Karpas-422 (cell line): Measurements from ENCODE around the gene NPRL2. TPM values are rescaled to one million over a fixed set of nuclear protein-coding genes. Genes with fewer than 3 reads are reported as not detected.
A peak's percentile ranks its signal among the peaks of the same experiment; 100 is the strongest.

Source experiments
- DNase-seq: peaks from one replicate; pipeline ENCODE4 v3.0.0-alpha.2; 2015
- H2AFZ ChIP-seq: fragments of 200-600 bp; sonication (generic); 2 replicates; pipeline ENCODE4 v1.6.1; 2014; ENCODE audit warnings: antibody characterized with exemption, low read length, mixed read lengths
- H3K27ac ChIP-seq: fragments of 200-600 bp; sonication (generic); 2 replicates; pipeline ENCODE4 v1.5.1; 2014; ENCODE audit warnings: mild to moderate bottlenecking, low read length, moderate library complexity
- H3K27me3 ChIP-seq: fragments of 200-600 bp; sonication (generic); 2 replicates; pipeline ENCODE4 v1.6.1; 2014; ENCODE audit warnings: low read length, mixed read lengths
- H3K36me3 ChIP-seq: fragments of 200-600 bp; sonication (generic); 2 replicates; pipeline ENCODE4 v1.6.1; 2014; ENCODE audit warnings: low read length, mixed read lengths; ENCODE audit not compliant: insufficient read depth
- H3K4me1 ChIP-seq: fragments of 200-600 bp; sonication (generic); 2 replicates; pipeline ENCODE4 v1.6.1; 2014; ENCODE audit warnings: mild to moderate bottlenecking, low read length, mixed read lengths
- H3K4me2 ChIP-seq: fragments of 200-600 bp; sonication (generic); 2 replicates; pipeline ENCODE4 v1.6.1; 2014; ENCODE audit warnings: low read length, low read depth, mild to moderate bottlenecking; ENCODE audit not compliant: poor library complexity, severe bottlenecking
- H3K4me3 ChIP-seq: fragments of 200-600 bp; sonication (generic); 2 replicates; pipeline ENCODE4 v1.5.1; 2014; ENCODE audit warnings: mild to moderate bottlenecking, antibody characterized with exemption, low read length, mixed read lengths
- H3K79me2 ChIP-seq: fragments of 200-600 bp; sonication (generic); 2 replicates; pipeline ENCODE4 v1.6.1; 2014; ENCODE audit warnings: mild to moderate bottlenecking, low read length, mixed read lengths
- H3K9ac ChIP-seq: fragments of 200-600 bp; sonication (generic); 2 replicates; pipeline ENCODE4 v1.6.0; 2014; ENCODE audit warnings: low read length
- H3K9me2 ChIP-seq: fragments of 200-600 bp; sonication (generic), shearing (Covaris generic); replicated peaks from 2 replicates; pipeline ENCODE4 v1.6.0; 2014; ENCODE audit warnings: mild to moderate bottlenecking, low read length, moderate library complexity; ENCODE audit not compliant: insufficient read depth
- H3K9me3 ChIP-seq: fragments of 300-700, 200-600 bp; sonication (generic); 2 replicates; pipeline ENCODE4 v1.6.1; 2014; ENCODE audit warnings: low read length, mixed read lengths
- H4K20me1 ChIP-seq: fragments of 200-600 bp; sonication (generic); 2 replicates; pipeline ENCODE4 v1.6.1; 2014; ENCODE audit warnings: mild to moderate bottlenecking, antibody characterized with exemption, low read length, low read depth; ENCODE audit not compliant: insufficient read depth
- total RNA-seq: library from RNA; depleted of rRNA; stranded (reverse); fragments of >200 nt; shearing (Covaris generic); gene quantifications from 2 replicates; pipeline ENCODE4 v1.2.3, GENCODE V29; 2014; ENCODE audit warnings: low replicate concordance

The NPRL2 gene
- total RNA-seq, 1 experiment from 2014 or later: 71.1 TPM

GRCh38 chr3:50321336-50322114 lies 29.1 kb downstream of the NPRL2 start:
- Histone ChIP-seq H2AFZ (peak overlapping the region; percentile 59; the same call in 1 of the 2 replicates), H3K27me3 (no peaks in the 10 kb centered on the region), H3K4me1 (peaks cover 26% of the 10 kb centered on the region), H3K9me3 (no peaks in the 10 kb centered on the region), H3K9me2 (no peaks in the 10 kb centered on the region), H3K4me2 (peak overlapping the region; percentile 92), H3K36me3 (peaks cover 9% of the 10 kb centered on the region; the same call in 1 of the 2 replicates), H4K20me1 (no peaks in the 10 kb centered on the region; the same call in 1 of the 2 replicates), H3K27ac (peak overlapping the region; percentile 67), H3K9ac (peak overlapping the region; percentile 91), H3K79me2 (peaks cover 27% of the 10 kb centered on the region), H3K4me3 (peak overlapping the region; percentile 89)
- peak; percentile 94 for DNase-seq

- Histone ChIP-seq H3K9me2 (no peaks in the 10 kb centered on the region), H3K27me3 (no peaks in the 10 kb centered on the region), H3K9me3 (no peaks in the 10 kb centered on the region), H3K36me3 (peaks cover 6% of the 10 kb centered on the region; the same call in 1 of the 2 replicates), H3K4me3 (peak overlapping the region; percentile 89), H4K20me1 (no peaks in the 10 kb centered on the region; the same call in 1 of the 2 replicates), H3K9ac (peak overlapping the region; percentile 91), H3K4me1 (peaks cover 21% of the 10 kb centered on the region), H3K4me2 (peak overlapping the region; percentile 92), H2AFZ (no peak overlapping the region), H3K27ac (peak overlapping the region; percentile 67; the same call in 1 of the 2 replicates), H3K79me2 (peaks cover 22% of the 10 kb centered on the region)
- DNase-seq: peak; percentile 86
Observed at GRCh38 chr3:50320853-50321335, 29.7 kb downstream of the NPRL2 start.

- no peak for DNase-seq
- Histone ChIP-seq H3K9me3 (no peaks in the 10 kb centered on the region), H3K27ac (0 out of 2 replicates have a peak overlapping the region, but pooled peaks have one; percentile 15)
Observed at GRCh38 chr3:50319894-50320625, 30.5 kb downstream of the NPRL2 start.

GRCh38 chr3:50319181-50319893 lies 31.2 kb downstream of the NPRL2 start:
- no peak overlapping the region for H2AFZ ChIP-seq
- no peaks in the 10 kb centered on the region for H3K9me3 ChIP-seq
- no peak overlapping the region for H3K4me2 ChIP-seq
- H3K79me2 ChIP-seq: peaks cover 22% of the 10 kb centered on the region
- no peak for DNase-seq
- H3K36me3 ChIP-seq: peaks cover 6% of the 10 kb centered on the region; the same call in 1 of the 2 replicates
- H3K27ac ChIP-seq: no peak overlapping the region
- H3K4me1 ChIP-seq: peaks cover 21% of the 10 kb centered on the region
- no peak overlapping the region; the same call in 1 of the 2 replicates for H3K4me3 ChIP-seq
- H3K9me2 ChIP-seq: no peaks in the 10 kb centered on the region
- H3K9ac ChIP-seq: no peak overlapping the region
- no peaks in the 10 kb centered on the region; the same call in 1 of the 2 replicates for H4K20me1 ChIP-seq
- H3K27me3 ChIP-seq: no peaks in the 10 kb centered on the region

More at GRCh38 chr3:50319894-50320625, 30.5 kb downstream of the NPRL2 start:
- Histone ChIP-seq H3K79me2 (peaks cover 22% of the 10 kb centered on the region), H4K20me1 (no peaks in the 10 kb centered on the region; the same call in 1 of the 2 replicates), H3K27me3 (no peaks in the 10 kb centered on the region), H2AFZ (no peak overlapping the region), H3K36me3 (peaks cover 6% of the 10 kb centered on the region; the same call in 1 of the 2 replicates), H3K9me2 (no peaks in the 10 kb centered on the region), H3K9ac (peak overlapping the region; percentile 91), H3K4me2 (peak overlapping the region; percentile 92), H3K4me3 (peak overlapping the region; percentile 89), H3K4me1 (peaks cover 21% of the 10 kb centered on the region)

GRCh38 chr3:50318615-50319014 lies 32.0 kb downstream of the NPRL2 start:
- H3K27me3 ChIP-seq: no peaks in the 10 kb centered on the region
- no peak for DNase-seq
- peaks cover 22% of the 10 kb centered on the region for H3K79me2 ChIP-seq
- H3K9me3 ChIP-seq: no peaks in the 10 kb centered on the region
- no peaks in the 10 kb centered on the region; the same call in 1 of the 2 replicates for H4K20me1 ChIP-seq
- H3K9me2 ChIP-seq: no peaks in the 10 kb centered on the region
- no peak overlapping the region for H3K9ac ChIP-seq
- H3K27ac ChIP-seq: no peak overlapping the region
- H3K4me3 ChIP-seq: no peak overlapping the region
- H3K4me2 ChIP-seq: no peak overlapping the region
- peaks cover 6% of the 10 kb centered on the region; the same call in 1 of the 2 replicates for H3K36me3 ChIP-seq
- no peak overlapping the region for H2AFZ ChIP-seq
- H3K4me1 ChIP-seq: peaks cover 21% of the 10 kb centered on the region

- Histone ChIP-seq H3K4me2 (no peak overlapping the region), H3K9me2 (no peaks in the 10 kb centered on the region), H3K4me1 (peaks cover 21% of the 10 kb centered on the region), H3K27me3 (no peaks in the 10 kb centered on the region), H3K9me3 (no peaks in the 10 kb centered on the region), H3K79me2 (peaks cover 22% of the 10 kb centered on the region), H3K4me3 (no peak overlapping the region), H4K20me1 (no peaks in the 10 kb centered on the region; the same call in 1 of the 2 replicates), H3K36me3 (peaks cover 6% of the 10 kb centered on the region; the same call in 1 of the 2 replicates), H3K9ac (no peak overlapping the region), H2AFZ (no peak overlapping the region), H3K27ac (no peak overlapping the region)
- DNase-seq: no peak
Observed at GRCh38 chr3:50318163-50318562, 32.4 kb downstream of the NPRL2 start.

GRCh38 chr3:50317300-50317699 lies 33.3 kb downstream of the NPRL2 start:
- peaks cover 22% of the 10 kb centered on the region for H3K79me2 ChIP-seq
- no peak overlapping the region for H2AFZ ChIP-seq
- peaks cover 6% of the 10 kb centered on the region; the same call in 1 of the 2 replicates for H3K36me3 ChIP-seq
- H3K4me2 ChIP-seq: no peak overlapping the region
- H3K9me3 ChIP-seq: no peaks in the 10 kb centered on the region
- peaks cover 21% of the 10 kb centered on the region for H3K4me1 ChIP-seq
- no peak overlapping the region for H3K4me3 ChIP-seq
- H3K9me2 ChIP-seq: no peaks in the 10 kb centered on the region
- no peak for DNase-seq
- H3K9ac ChIP-seq: no peak overlapping the region
- no peaks in the 10 kb centered on the region; the same call in 1 of the 2 replicates for H4K20me1 ChIP-seq
- H3K27me3 ChIP-seq: no peaks in the 10 kb centered on the region
- H3K27ac ChIP-seq: no peak overlapping the region
